Measurements from ENCODE around the gene SREBF2.
A peak's percentile ranks its signal among the peaks of the same experiment; 100 is the strongest.

Gene SREBF2

GRCh38 chr22:41922328-41922727 is 89.4 kb downstream of the SREBF2 start:
- no peak for DNase-seq (ENCODE audit: low read depth, low spot score)

- DNase-seq (ENCODE audit: low read depth, low spot score), result no peak
Measured at GRCh38 chr22:41922940-41923594, 90.2 kb downstream of the SREBF2 start.

GRCh38 chr22:41923595-41924276 is 90.8 kb downstream of the SREBF2 start:
- DNase-seq (ENCODE audit: low read depth, low spot score), result no peak

- peak; percentile 89 for DNase-seq (ENCODE audit: low read depth, low spot score)
Measured at GRCh38 chr22:41925783-41926460, 93.0 kb downstream of the SREBF2 start.

- peak; percentile 49 for DNase-seq (ENCODE audit: low read depth, low spot score)
Measured at GRCh38 chr22:41927813-41928212, 94.9 kb downstream of the SREBF2 start.

GRCh38 chr22:41928593-41929417 is 95.9 kb downstream of the SREBF2 start:
- no peak for DNase-seq (ENCODE audit: low read depth, low spot score)

GRCh38 chr22:41929418-41929810 is 96.5 kb downstream of the SREBF2 start:
- DNase-seq (ENCODE audit: low read depth, low spot score), result no peak

GRCh38 chr22:41931701-41932269 is 98.9 kb downstream of the SREBF2 start:
- DNase-seq (ENCODE audit: low read depth, low spot score), result no peak

- no peak for DNase-seq (ENCODE audit: low read depth, low spot score)
Measured at GRCh38 chr22:41932353-41932752, 99.4 kb downstream of the SREBF2 start.

GRCh38 chr22:41933411-41934177 is 100.7 kb downstream of the SREBF2 start:
- DNase-seq (ENCODE audit: low read depth, low spot score), result no peak

- DNase-seq (ENCODE audit: low read depth, low spot score), result no peak
Measured at GRCh38 chr22:41934284-41935014, 101.5 kb downstream of the SREBF2 start.

GRCh38 chr22:41935015-41935351 is 102.1 kb downstream of the SREBF2 start:
- no peak for DNase-seq (ENCODE audit: low read depth, low spot score)

GRCh38 chr22:41935509-41935908 is 102.6 kb downstream of the SREBF2 start:
- no peak for DNase-seq (ENCODE audit: low read depth, low spot score)

GRCh38 chr22:41936894-41937169 is 103.9 kb downstream of the SREBF2 start:
- no peak for DNase-seq (ENCODE audit: low read depth, low spot score)

- DNase-seq (ENCODE audit: low read depth, low spot score), result peak; percentile 49
Measured at GRCh38 chr22:41939981-41940831, 107.3 kb downstream of the SREBF2 start.

GRCh38 chr22:41940832-41941765 is 108.2 kb downstream of the SREBF2 start:
- DNase-seq (ENCODE audit: low read depth, low spot score), result peak; percentile 90

GRCh38 chr22:41943661-41944209 is 110.8 kb downstream of the SREBF2 start:
- no peak for DNase-seq (ENCODE audit: low read depth, low spot score)
